WTC11 (cell line): ENCODE results near the gene LIG1. TPM values are rescaled to one million over a fixed set of nuclear protein-coding genes. Genes with fewer than 3 reads are reported as not detected.
A peak's percentile ranks its signal among the peaks of the same experiment; 100 is the strongest.

ENCODE experiments used
- ATAC-seq: fragments of 200-7000 bp; cut with Tn5 transposase; 2 replicates; pipeline ENCODE4 v1.10.0; 2021; ENCODE audit warnings: mild to moderate bottlenecking, moderate library complexity
- CTCF ChIA-PET: fragments of 300-600 bp; sonication (Branson Sonifier 250); formaldehyde crosslinking; loops from one replicate; lab custom pipeline; 2021; ENCODE audit warnings: antibody characterized with exemption; lab: Charles Lee
- POLR2A ChIA-PET: fragments of 350-600 bp; sonication (Branson Sonifier 250); formaldehyde crosslinking; loops from one replicate; lab custom pipeline; 2021; ENCODE audit warnings: antibody characterized with exemption; lab: Charles Lee
- DNase-seq: peaks from one replicate; pipeline ENCODE4 v3.0.0; 2021; ENCODE audit warnings: low spot score
- H3K27ac Mint-ChIP-seq: 2 replicates; pipeline ENCODE4 v1.8.0; 2021; ENCODE audit warnings: mixed read lengths
- H3K27me3 Mint-ChIP-seq: 2 replicates; pipeline ENCODE4 v1.8.0; 2021; ENCODE audit warnings: low read depth, mild to moderate bottlenecking, moderate library complexity, mixed read lengths
- H3K36me3 Mint-ChIP-seq: 2 replicates; pipeline ENCODE4 v1.8.0; 2021; ENCODE audit warnings: mixed read lengths
- H3K4me1 Mint-ChIP-seq: 2 replicates; pipeline ENCODE4 v1.8.0; 2022; ENCODE audit warnings: mixed read lengths
- H3K4me3 Mint-ChIP-seq: 2 replicates; pipeline ENCODE4 v1.8.0; 2021; ENCODE audit warnings: mild to moderate bottlenecking, moderate library complexity, mixed read lengths
- H3K9me3 Mint-ChIP-seq: 2 replicates; pipeline ENCODE4 v1.8.0; 2021; ENCODE audit warnings: mixed read lengths
- E2F4 ChIP-seq: sonication (generic); formaldehyde crosslinking; IDR thresholded peaks from 2 replicates; pipeline ENCODE4 v1.8.1; 2022; ENCODE audit warnings: low read depth, mild to moderate bottlenecking, moderate library complexity, missing genetic modification reagents, borderline replicate concordance
- ESRRA ChIP-seq: sonication (generic); formaldehyde crosslinking; IDR thresholded peaks from 2 replicates; pipeline ENCODE4 v1.8.1; 2022; ENCODE audit warnings: mild to moderate bottlenecking, missing genetic modification reagents, borderline replicate concordance
- FOXJ3 ChIP-seq: sonication (generic); formaldehyde crosslinking; IDR thresholded peaks from 2 replicates; pipeline ENCODE4 v1.9.0; 2021; ENCODE audit warnings: missing genetic modification reagents, mild to moderate bottlenecking, borderline replicate concordance
- IRF1 ChIP-seq: sonication (generic); formaldehyde crosslinking; IDR thresholded peaks from 2 replicates; pipeline ENCODE4 v1.8.0; 2023; ENCODE audit warnings: missing genetic modification reagents
- PRDM15 ChIP-seq: sonication (generic); formaldehyde crosslinking; IDR thresholded peaks from 2 replicates; pipeline ENCODE4 v1.8.0; 2022; ENCODE audit warnings: missing genetic modification reagents
- SOX15 ChIP-seq: fragments of 250-450 bp; sonication (Bioruptor Pico); IDR thresholded peaks from 2 replicates; pipeline ENCODE4 v1.9.0; 2021; ENCODE audit warnings: mild to moderate bottlenecking
- USF1 ChIP-seq: sonication (generic); formaldehyde crosslinking; IDR thresholded peaks from 2 replicates; pipeline ENCODE4 v1.8.0; 2022; ENCODE audit warnings: mild to moderate bottlenecking, missing genetic modification reagents
- ZBTB43 ChIP-seq: sonication (generic); formaldehyde crosslinking; IDR thresholded peaks from 2 replicates; pipeline ENCODE4 v1.8.1; 2023; ENCODE audit warnings: mild to moderate bottlenecking, missing genetic modification reagents
- ZNF263 ChIP-seq: sonication (generic); formaldehyde crosslinking; IDR thresholded peaks from 2 replicates; pipeline ENCODE4 v1.8.1; 2022; ENCODE audit warnings: low read depth, mild to moderate bottlenecking, moderate library complexity, missing genetic modification reagents
- total RNA-seq: library from RNA; stranded (reverse); gene quantifications from 3 replicates; pipeline ENCODE4 v1.2.3, GENCODE V29; 2021

LIG1 gene
- total RNA-seq, 1 experiment from 2014 or later = 119 TPM

GRCh38 chr19:48196933-48197665, 27.0 kb upstream of the LIG1 start:
- TF ChIP-seq E2F4 (CRISPR knock-in tag) = no peak
- no peak for TF ChIP-seq SOX15 (CRISPR knock-in tag)
- TF ChIP-seq PRDM15 (CRISPR knock-in tag) = peak; percentile 26; the same call in 1 of the 2 replicates
- peaks cover 20% of the 10 kb centered on the region for H3K4me1 Mint-ChIP-seq
- DNase-seq = no peak
- ChIA-PET POLR2A (interaction anchor here (0.6 kb wide), 1 partner anchor 13 kb away, joined by 3 read pairs; no protein-coding TSS in a partner anchor), CTCF (interaction anchor here (0.6 to 0.8 kb wide), 3 partner anchors 99 to 195 kb away, joined by 3 read pairs; partner anchors contain the start of genes SYNGR4 and TMEM143)
- H3K27me3 Mint-ChIP-seq = peaks cover 10% of the 10 kb centered on the region
- H3K9me3 Mint-ChIP-seq = no peaks in the 10 kb centered on the region
- H3K36me3 Mint-ChIP-seq = no peaks in the 10 kb centered on the region
- no peak overlapping the region for H3K4me3 Mint-ChIP-seq
- 0 out of 2 replicates have a peak overlapping the region, but pooled peaks have one; percentile 52 for H3K27ac Mint-ChIP-seq
- no peak for ATAC-seq

GRCh38 chr19:48196321-48196763, 26.2 kb upstream of the LIG1 start:
- TF ChIP-seq PRDM15 (CRISPR knock-in tag) (peak; percentile 29; the same call in 1 of the 2 replicates), ESRRA (CRISPR knock-in tag) (no peak)
- Mint-ChIP-seq H3K4me1 (peaks cover 20% of the 10 kb centered on the region), H3K27ac (no peak overlapping the region), H3K27me3 (peaks cover 10% of the 10 kb centered on the region), H3K36me3 (no peaks in the 10 kb centered on the region), H3K9me3 (no peaks in the 10 kb centered on the region), H3K4me3 (no peak overlapping the region)
- DNase-seq (no peak), ATAC-seq (no peak)
- POLR2A ChIA-PET = no interaction called here
- CTCF ChIA-PET = interaction anchor here (0.6 kb wide), 1 partner anchor 99 kb away, joined by 3 read pairs; no protein-coding TSS in a partner anchor

GRCh38 chr19:48194844-48195830, 25.0 kb upstream of the LIG1 start:
- H3K36me3 Mint-ChIP-seq = peaks cover 4% of the 10 kb centered on the region
- H3K27ac Mint-ChIP-seq = no peak overlapping the region
- CTCF ChIA-PET = interaction anchor here (0.5 to 2.0 kb wide), 10 partner anchors 8 to 182 kb away, joined by 3 to 42 read pairs (median 4); partner anchors contain the start of genes LIG1, PLA2G4C and ZSWIM9
- POLR2A ChIA-PET = interaction anchor here (0.6 kb wide), 1 partner anchor 78 kb away, joined by 3 read pairs; no protein-coding TSS in a partner anchor
- peaks cover 10% of the 10 kb centered on the region for H3K27me3 Mint-ChIP-seq
- H3K4me1 Mint-ChIP-seq = peaks cover 26% of the 10 kb centered on the region
- ATAC-seq (no peak), DNase-seq (no peak)
- peaks cover 2% of the 10 kb centered on the region; the same call in 1 of the 2 replicates for H3K9me3 Mint-ChIP-seq
- no peak overlapping the region for H3K4me3 Mint-ChIP-seq
- no peak for TF ChIP-seq USF1 (CRISPR knock-in tag)
- peak; percentile 40; the same call in 1 of the 2 replicates for TF ChIP-seq PRDM15 (CRISPR knock-in tag)
- TF ChIP-seq ZNF263 (CRISPR knock-in tag) = no peak
- no peak for TF ChIP-seq ZBTB43 (CRISPR knock-in tag)
- no peak for TF ChIP-seq IRF1
- no peak for TF ChIP-seq FOXJ3
- TF ChIP-seq ESRRA (CRISPR knock-in tag) = no peak
